HEK293 (cell line): Measurements from ENCODE around the gene NOL7.

Experiments
- SALL2 ChIP-seq: fragments of 450-650 bp; formaldehyde crosslinking; IDR thresholded peaks from 2 replicates; pipeline ENCODE4 v1.5.0; 2017; ENCODE audit warnings: missing biosample characterization, mild to moderate bottlenecking, missing genetic modification characterization, borderline replicate concordance
- SETDB1 ChIP-seq: IDR thresholded peaks from one replicate; pipeline ENCODE4 v1.6.1; 2017; ENCODE audit warnings: mild to moderate bottlenecking, low read length, moderate library complexity, mixed read lengths; ENCODE audit not compliant: insufficient read length
- ZNF10 ChIP-seq: fragments of 450-650 bp; formaldehyde crosslinking; IDR thresholded peaks from 2 replicates; pipeline ENCODE4 v1.5.1; 2017; ENCODE audit warnings: missing biosample characterization, missing genetic modification characterization
- ZNF335 ChIP-seq: fragments of 450-650 bp; formaldehyde crosslinking; conservative IDR thresholded peaks from 2 replicates; pipeline ENCODE4 v1.5.1; 2016; ENCODE audit warnings: missing biosample characterization, missing genetic modification characterization
- ZNF670 ChIP-seq: fragments of 450-650 bp; formaldehyde crosslinking; IDR thresholded peaks from 2 replicates; pipeline ENCODE4 v1.5.1; 2016; ENCODE audit warnings: missing biosample characterization, missing genetic modification characterization, low read depth
- ZNF791 ChIP-seq: fragments of 450-650 bp; formaldehyde crosslinking; IDR thresholded peaks from 2 replicates; pipeline ENCODE4 v1.5.1; 2016; ENCODE audit warnings: missing biosample characterization, missing genetic modification characterization
- TF ChIP-seq, protein P1 (sequence below): fragments of 450-650 bp; formaldehyde crosslinking; IDR thresholded peaks from 2 replicates; pipeline ENCODE4 v1.5.1; 2016; ENCODE audit warnings: missing biosample characterization, missing genetic modification characterization

GRCh38 chr6:13577926-13578325 is 37.2 kb upstream of the NOL7 start:
- TF ChIP-seq ZNF335 (tag by site-specific recombination), result no peak
- no peak for TF ChIP-seq ZNF791 (tag by site-specific recombination)
- TF ChIP-seq, protein P1, sequence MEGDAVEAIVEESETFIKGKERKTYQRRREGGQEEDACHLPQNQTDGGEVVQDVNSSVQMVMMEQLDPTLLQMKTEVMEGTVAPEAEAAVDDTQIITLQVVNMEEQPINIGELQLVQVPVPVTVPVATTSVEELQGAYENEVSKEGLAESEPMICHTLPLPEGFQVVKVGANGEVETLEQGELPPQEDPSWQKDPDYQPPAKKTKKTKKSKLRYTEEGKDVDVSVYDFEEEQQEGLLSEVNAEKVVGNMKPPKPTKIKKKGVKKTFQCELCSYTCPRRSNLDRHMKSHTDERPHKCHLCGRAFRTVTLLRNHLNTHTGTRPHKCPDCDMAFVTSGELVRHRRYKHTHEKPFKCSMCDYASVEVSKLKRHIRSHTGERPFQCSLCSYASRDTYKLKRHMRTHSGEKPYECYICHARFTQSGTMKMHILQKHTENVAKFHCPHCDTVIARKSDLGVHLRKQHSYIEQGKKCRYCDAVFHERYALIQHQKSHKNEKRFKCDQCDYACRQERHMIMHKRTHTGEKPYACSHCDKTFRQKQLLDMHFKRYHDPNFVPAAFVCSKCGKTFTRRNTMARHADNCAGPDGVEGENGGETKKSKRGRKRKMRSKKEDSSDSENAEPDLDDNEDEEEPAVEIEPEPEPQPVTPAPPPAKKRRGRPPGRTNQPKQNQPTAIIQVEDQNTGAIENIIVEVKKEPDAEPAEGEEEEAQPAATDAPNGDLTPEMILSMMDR (tag by site-specific recombination), result no peak
- no peak for TF ChIP-seq SETDB1
- TF ChIP-seq ZNF670 (tag by site-specific recombination), result no peak
- TF ChIP-seq SALL2 (tag by site-specific recombination), result no peak
- TF ChIP-seq ZNF10 (tag by site-specific recombination), result no peak
